A549 (cell line): ENCODE results near the gene NT5E.

Experiments
- CBX2 ChIP-seq: fragments of 200-600 bp; sonication (generic); IDR thresholded peaks from 2 replicates; pipeline ENCODE4 v1.6.1; 2016; ENCODE audit warnings: low read depth, mild to moderate bottlenecking, borderline replicate concordance
- EP300 ChIP-seq, 2 experiments: fragments of >200 bp; sonication (Bioruptor Twin); formaldehyde crosslinking; IDR thresholded peaks; 2 replicates in 1 of 2; 3 replicates in 1 of 2; pipeline ENCODE4 v1.6.1; 2016 to 2017
- MAFK ChIP-seq: fragments of 450-650 bp; IDR thresholded peaks from 2 replicates; pipeline ENCODE4 v1.6.1; 2014; ENCODE audit not compliant: partially characterized antibody

GRCh38 chr6:85406641-85407075 is 43.2 kb upstream of the NT5E start:
- TF ChIP-seq MAFK (no peak), CBX2 (no peak), EP300 (IDR thresholded peaks at IDR 0.05) (no peak)
